HT1080 (cell line): ENCODE measurements around the gene CEP128. TPM values are rescaled to one million over a fixed set of nuclear protein-coding genes. Genes with fewer than 3 reads are reported as not detected.

Experiments
- DNase-seq: peaks from one replicate; pipeline ENCODE4 v3.0.0-alpha.2; 2015; ENCODE audit warnings: low read depth
- total RNA-seq: library from RNA; depleted of rRNA; stranded (reverse); fragments of >200 nt; shearing (Covaris generic); gene quantifications from 2 replicates; pipeline ENCODE4 v1.2.3, GENCODE V29; 2014

The CEP128 gene
- total RNA-seq, 1 experiment from 2014 or later = 5.0 TPM

DNA sequence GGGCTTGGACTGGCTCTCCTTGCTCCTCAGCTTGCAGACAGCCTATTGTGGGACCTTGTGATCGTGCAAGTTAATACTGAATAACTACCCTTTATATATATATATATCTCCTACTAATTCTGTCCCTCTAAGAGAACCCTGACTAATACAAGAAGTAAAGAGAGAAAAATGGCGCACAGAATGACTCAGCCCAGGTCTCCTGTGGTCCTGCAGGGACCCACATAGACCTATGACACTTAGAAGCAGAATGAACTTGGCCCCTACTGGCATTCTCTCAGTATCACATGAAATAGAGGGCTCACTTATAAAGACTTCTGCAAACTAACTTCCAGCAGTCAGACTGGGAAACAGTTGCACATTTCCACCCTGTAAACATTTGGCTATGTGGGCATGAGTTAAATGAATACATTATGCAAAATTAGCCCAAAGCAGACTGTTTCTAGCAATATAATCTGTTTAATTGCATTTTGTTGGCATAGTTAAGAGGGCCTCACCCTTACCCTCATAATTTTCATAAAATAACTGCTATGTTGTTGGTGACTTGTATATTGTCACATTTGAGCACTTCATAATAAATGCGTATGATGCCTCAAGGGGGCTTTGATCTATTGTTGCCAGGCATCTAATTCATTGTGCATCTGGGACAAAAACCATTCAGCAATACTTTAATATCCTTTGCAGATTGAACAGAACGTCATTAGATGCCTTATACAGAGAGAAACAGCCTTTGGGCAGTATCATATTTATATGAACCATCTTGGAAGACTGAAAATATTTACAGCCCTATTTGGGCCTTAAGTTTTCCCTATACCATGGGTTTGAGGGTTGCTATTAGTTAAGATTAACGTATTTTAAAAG is 380.5 kb downstream of the CEP128 start:
- no peak for DNase-seq

DNA sequence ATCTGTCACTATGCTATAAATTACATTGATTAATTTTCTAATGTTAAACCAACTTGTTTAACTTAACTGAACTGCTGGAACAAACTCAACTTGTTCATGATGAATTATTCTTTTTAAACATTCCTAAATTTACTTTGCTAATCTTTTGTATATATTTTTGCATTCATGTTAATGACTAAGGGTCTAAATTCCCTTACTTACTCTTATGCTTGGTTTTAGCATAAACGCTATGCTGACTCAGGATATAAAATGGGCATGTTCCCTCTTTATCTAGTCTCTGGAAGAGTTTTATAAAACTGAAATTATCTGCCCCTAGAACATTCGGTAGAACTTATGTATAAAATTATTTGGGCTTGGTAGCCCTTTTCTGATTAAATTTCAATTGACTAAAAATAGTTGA is 387.4 kb downstream of the CEP128 start:
- no peak for DNase-seq

- DNase-seq = no peak
Observed at GRCh38 chr14:80549141-80549540, 392.4 kb downstream of the CEP128 start.

GRCh38 chr14:80545935-80546854 is 395.3 kb downstream of the CEP128 start:
- peak; percentile 15 for DNase-seq

GRCh38 chr14:80544366-80544765 is 397.2 kb downstream of the CEP128 start:
- DNase-seq = no peak

GRCh38 chr14:80543211-80543610 is 398.3 kb downstream of the CEP128 start:
- DNase-seq = no peak

DNA sequence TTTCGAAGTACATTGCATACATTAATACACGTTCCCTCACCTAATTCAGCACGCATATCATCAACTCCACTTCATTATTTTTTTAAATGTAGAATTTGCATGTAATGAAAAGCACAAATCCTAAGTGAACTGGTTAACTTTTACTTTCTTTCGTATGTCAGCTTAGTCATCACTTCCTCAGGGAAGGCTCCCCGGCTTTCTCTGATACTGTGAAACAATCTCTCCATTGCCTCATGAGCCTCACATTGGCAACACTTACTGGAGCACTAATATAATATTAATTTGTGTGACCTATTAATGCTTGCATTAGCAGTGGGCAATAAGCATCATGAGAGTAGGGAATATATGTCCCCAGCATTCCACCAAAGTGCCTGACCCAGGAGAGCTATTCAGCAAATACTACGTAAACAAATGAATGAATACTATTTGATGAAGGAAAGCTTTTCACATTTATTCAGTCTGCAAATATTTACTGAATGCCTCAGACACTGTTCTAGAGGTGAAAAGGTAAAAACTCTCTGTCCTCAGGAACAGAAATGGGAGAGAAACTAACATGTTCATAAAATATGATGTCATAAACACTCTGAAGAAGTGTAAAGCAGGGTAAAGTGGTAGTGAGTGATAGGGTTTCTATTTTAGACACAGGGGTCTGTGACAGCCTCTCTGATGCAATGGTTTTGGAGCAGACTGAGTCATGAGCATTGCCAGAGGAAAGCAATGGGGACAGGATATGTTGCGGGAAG is 402.7 kb downstream of the CEP128 start:
- DNase-seq = peak; percentile 23

- DNase-seq = no peak
Observed at GRCh38 chr14:80537626-80538025, 403.9 kb downstream of the CEP128 start.

DNA sequence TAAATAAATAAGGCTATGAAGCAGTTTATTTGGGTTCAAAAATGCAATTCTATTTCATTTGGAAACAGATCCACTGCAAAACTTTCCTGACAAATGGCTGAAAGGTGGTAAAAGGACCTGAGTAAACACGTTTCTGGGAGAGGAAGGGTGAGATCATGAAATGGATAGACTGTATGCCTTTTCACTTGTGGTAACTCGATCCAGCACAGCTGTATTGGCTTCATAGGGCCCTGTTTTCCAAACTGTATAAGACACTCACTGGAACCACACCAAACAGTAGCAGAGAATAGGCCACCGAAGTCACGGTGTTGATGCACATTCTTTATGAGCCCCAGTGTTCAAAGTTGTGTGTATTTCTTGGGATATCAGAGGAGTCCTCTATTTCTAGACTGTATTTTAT is 405.1 kb downstream of the CEP128 start:
- no peak for DNase-seq

- DNase-seq = no peak
Observed at GRCh38 chr14:80535171-80535570, 406.4 kb downstream of the CEP128 start.

GRCh38 chr14:80523518-80524117 is 417.9 kb downstream of the CEP128 start:
- peak; percentile 7 for DNase-seq

GRCh38 chr14:80522936-80523335 is 418.6 kb downstream of the CEP128 start:
- DNase-seq = peak; percentile 31

DNA sequence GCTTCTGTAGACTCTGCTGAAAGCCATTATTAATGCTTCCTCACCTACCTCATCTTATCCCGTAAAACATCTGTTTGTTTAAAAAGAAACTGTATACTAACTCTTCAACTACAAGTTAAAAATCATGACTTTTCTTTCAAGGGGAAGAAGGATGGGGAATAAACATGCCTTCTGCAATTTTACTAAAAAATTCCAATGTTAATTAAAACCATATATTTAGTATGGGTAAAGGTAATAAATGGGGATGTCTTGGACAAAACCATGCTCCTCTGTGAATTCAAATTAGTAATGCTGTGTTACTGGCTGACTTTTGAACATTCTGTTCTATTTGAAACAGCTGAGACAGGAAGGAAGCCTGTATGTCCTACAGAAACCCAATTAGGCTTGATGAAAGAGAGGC is 419.1 kb downstream of the CEP128 start:
- no peak for DNase-seq

- DNase-seq = no peak
Observed at GRCh38 chr14:80521456-80521855, 420.1 kb downstream of the CEP128 start.

GRCh38 chr14:80519002-80519401 is 422.5 kb downstream of the CEP128 start:
- no peak for DNase-seq

DNA sequence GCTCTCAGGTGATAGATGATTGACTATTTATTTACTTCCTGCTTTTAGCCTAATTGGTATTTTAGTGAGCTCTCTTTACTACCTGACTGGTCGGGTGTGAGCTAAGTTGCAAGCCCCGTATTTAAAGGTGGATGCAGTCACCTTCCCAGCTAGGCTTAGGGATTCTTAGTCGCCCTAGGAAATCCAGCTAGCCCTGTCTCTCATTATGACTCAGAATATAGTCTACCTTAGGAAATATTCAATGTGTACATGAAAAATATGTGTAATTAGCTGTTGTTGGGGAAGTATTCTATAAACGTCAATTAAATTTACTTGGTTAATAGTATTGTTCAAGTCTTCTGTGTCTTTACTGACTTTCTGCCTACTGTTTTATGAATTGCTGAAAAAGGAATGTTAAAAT is 423.4 kb downstream of the CEP128 start:
- DNase-seq = no peak

DNA sequence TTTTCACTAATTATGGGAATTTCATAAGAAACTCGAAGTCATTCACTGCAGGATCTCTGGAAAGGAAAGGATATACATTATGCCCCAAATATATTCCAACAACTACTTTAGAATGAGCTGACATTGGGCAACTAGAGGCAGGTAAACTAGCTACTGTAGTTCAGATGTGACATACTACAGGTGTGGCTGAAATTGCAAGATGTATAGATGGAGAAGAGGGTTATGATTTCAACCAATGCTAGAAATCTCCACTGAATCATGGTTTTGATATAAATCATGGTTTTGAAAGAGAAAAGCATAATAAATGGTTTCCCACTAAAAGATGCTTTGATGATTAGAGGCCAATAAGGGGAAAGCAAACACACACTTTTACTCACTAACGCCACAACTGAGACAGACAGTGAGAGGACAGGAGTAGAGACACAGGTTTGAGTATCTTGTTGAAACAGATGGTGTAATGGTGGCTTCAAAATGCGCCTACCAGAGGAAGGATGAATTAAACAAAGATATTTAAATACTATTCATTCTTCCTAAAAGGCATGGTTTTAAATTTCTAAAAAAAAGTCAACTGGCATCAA is 434.2 kb downstream of the CEP128 start:
- DNase-seq = no peak

DNA sequence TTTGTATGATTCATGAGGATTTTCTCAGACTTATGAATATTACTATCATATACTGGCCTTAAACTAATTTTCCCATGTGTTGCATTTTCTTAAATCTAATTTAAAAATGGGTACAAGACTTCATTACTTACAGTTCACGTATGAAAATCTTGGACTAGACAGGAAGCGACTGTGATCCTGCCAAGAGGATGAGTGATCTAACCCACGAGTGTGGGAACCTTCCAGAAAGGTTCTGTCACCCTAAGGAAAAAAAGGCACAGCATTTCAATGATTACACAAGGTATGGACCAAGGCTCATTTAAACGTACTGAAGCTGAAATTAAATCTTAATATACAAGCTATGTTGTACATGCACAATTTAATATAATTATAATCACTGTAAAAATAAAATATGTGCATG is 436.8 kb downstream of the CEP128 start:
- DNase-seq = no peak

DNA sequence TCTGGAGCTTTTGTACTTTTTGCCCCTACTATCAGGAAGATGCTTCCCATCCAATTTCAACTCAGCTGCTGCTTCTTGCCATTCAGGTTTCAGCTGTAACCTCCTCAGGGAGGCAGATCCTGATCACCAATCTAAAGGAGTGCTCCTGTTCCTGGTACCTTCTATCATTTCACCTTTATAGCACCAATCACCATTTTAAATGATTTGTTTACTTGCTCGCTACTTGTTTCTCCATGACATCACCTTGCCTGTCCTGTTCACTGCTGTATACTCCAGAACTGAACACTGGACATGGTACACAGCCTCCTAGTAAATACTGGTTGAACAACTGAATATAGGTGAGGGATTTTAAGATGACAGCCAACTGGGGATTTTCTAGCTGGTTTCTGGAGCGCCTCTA is 443.0 kb downstream of the CEP128 start:
- no peak for DNase-seq

GRCh38 chr14:80496090-80496489 is 445.4 kb downstream of the CEP128 start:
- no peak for DNase-seq

DNA sequence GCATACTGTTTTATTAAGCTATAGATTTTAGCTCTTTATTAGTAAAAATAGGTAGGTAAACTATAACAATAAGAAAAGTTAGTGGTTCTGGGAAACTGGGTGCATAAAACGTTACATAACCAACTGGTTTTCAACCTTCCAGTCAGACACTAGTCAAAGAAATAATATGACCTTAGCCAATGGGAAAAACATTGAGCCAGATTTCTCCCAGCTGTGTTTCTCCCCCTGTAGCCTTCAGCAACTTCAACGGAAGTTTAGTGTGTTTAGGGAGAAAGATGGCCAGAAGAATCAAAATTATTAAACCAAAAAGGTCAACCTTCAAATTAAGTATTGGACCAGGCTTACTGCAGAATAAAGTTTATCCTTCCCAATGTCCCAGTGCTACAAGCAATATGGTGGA is 446.8 kb downstream of the CEP128 start:
- no peak for DNase-seq
